Right lobe of liver (tissue), 6 donors: Measurements from ENCODE around the gene ADAM8. TPM values are rescaled to one million over a fixed set of nuclear protein-coding genes. Genes with fewer than 3 reads are reported as not detected.

Experiments
- ATAC-seq, 4 donors: fragments of 200-7000 bp; cut with Tn5 transposase; one replicate each; pipeline ENCODE4 v1.9.1; 2020; ENCODE audit warnings: mild to moderate bottlenecking in 4 of 4, moderate library complexity in 4 of 4
- DNase-seq, 3 donors: peaks; one replicate each; pipeline ENCODE4 v3.0.0-alpha.2; 2020
- H3K27ac ChIP-seq, 3 donors: fragments of 200-600 bp; one replicate each; pipeline ENCODE4 v1.8.0; 2022
- H3K27me3 ChIP-seq, 2 donors: fragments of 200-600 bp; one replicate each; pipeline ENCODE4 v1.8.0; 2022
- H3K36me3 ChIP-seq, 4 donors: fragments of 200-600 bp; sonication (generic) in 1 of 4; one replicate each; pipeline versions ENCODE4 v1.5.1 to v1.8.0; 2017 to 2022; ENCODE audit warnings: control low read depth in 1 of 4
- H3K4me1 ChIP-seq, 4 donors: fragments of 200-600 bp; sonication (generic) in 1 of 4; one replicate each; pipeline versions ENCODE4 v1.5.1 to v1.8.0; 2017 to 2022; ENCODE audit warnings: control low read depth in 1 of 4
- H3K4me3 ChIP-seq, 3 donors: fragments of 200-600 bp; one replicate each; pipeline ENCODE4 v1.8.0; 2022
- H3K9me3 ChIP-seq, 4 donors: fragments of 200-600 bp; sonication (generic) in 1 of 4; one replicate each; pipeline versions ENCODE4 v1.5.1 to v1.8.0; 2017 to 2022; ENCODE audit warnings: control low read depth in 1 of 4
- POLR2A ChIP-seq: fragments of 450-650 bp; IDR thresholded peaks from one replicate; pipeline ENCODE4 v1.6.1; 2017; ENCODE audit warnings: antibody characterized with exemption, mild to moderate bottlenecking
- WGBS: methylation state at CpG from one replicate; pipeline ENCODE4 v1.1.6; 2018; ENCODE audit warnings: low coverage, low lambda C conversion rate; ENCODE audit not compliant: insufficient coverage; ENCODE audit errors: missing lambda C conversion rate; 5-methylcytosine and 5-hydroxymethylcytosine counted together
- intact Hi-C, 2 donors: fragments of 100-400 bp; cut with DNase I; formaldehyde crosslinking; loops; one replicate each; pipeline versions ENCODE4 v1.11.2 to v1.14.1; 2022
- microRNA counts: library from miRNA; unstranded; fragments of <30 nt; microRNA quantifications from one replicate; lab custom pipeline; 2016
- microRNA-seq, 2 donors: library from miRNA; unstranded; fragments of <30 nt; microRNA quantifications; one replicate each; pipeline ENCODE4, GENCODE V29; 2019 to 2020
- total RNA-seq, 6 experiments: library from RNA; depleted of rRNA in 2 of 6; stranded (reverse); fragments of >200 nt in 2 of 6; fragmentation: NEBNext Ultra II Directional in 3 of 6; extraction: Animal tissue kit (Norgen Biotek cat#: 25700) in 3 of 6; gene quantifications; one replicate each; pipeline versions ENCODE4 v1.1.0 to v1.2.4, GENCODE V29; 2016 to 2023
- TF ChIP-seq, protein P1 (sequence below), 4 donors: fragments of 200-600 bp in 3 of 4; fragments of 450-650 bp in 1 of 4; IDR thresholded peaks; one replicate each; pipeline versions ENCODE4 v1.5.1 to v1.8.0; 2016 to 2022; ENCODE audit warnings: antibody characterized with exemption in 4 of 4, mild to moderate bottlenecking in 2 of 4
- donor health status: DM: no; HTN: yes; CAD: no.
- donor health status: DM: no; HTN: no; CAD: no.
- donor health status: DM: no; HTN: no; CAD: no.
- donor health status: DM: no; HTN: yes; CAD: no.
- donor health status: DM: no; HTN: yes; CAD: no.

The ADAM8 gene
- total RNA-seq, 6 experiments from 2014 or later = 2.6 to 8.8 (median 5.2) TPM

DNA sequence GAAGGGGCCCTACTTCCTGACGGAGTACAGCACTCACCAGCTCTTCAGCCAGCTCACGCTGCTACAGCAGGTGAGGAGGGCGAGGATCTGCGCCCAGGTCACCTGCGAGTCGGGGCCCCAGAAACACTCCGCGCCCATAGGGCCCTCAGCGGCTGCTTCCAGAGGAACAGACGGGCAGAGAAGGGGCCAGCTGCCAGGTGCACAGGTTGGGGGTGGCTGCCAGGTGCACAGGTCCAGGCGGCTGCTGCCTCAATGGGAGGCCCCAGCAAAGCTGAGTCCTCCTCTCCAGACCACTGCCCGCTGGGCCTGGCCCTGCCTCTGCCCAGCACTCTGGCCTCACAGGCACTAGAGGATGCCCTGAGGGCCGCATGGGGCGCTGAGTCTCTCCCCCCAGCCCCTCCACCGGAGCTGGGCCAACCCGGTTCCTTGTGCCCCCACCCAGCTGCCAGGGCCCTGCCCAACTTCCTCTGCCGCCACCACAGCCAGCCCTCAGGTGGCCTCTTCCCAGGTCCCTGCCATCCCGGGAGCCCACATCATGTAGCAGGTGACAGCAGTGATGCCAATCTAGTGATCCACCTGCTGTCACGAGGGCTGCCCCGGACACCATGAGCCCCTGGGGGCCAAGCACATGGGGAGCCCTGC lies 63.7 kb downstream of the ADAM8 start:
- no peak for DNase-seq

More for the DNA sequence above, 63.7 kb downstream of the ADAM8 start:
- no peaks in the 10 kb centered on the region for H3K27me3 ChIP-seq
- TF ChIP-seq POLR2A = no peak
- TF ChIP-seq, protein P1, sequence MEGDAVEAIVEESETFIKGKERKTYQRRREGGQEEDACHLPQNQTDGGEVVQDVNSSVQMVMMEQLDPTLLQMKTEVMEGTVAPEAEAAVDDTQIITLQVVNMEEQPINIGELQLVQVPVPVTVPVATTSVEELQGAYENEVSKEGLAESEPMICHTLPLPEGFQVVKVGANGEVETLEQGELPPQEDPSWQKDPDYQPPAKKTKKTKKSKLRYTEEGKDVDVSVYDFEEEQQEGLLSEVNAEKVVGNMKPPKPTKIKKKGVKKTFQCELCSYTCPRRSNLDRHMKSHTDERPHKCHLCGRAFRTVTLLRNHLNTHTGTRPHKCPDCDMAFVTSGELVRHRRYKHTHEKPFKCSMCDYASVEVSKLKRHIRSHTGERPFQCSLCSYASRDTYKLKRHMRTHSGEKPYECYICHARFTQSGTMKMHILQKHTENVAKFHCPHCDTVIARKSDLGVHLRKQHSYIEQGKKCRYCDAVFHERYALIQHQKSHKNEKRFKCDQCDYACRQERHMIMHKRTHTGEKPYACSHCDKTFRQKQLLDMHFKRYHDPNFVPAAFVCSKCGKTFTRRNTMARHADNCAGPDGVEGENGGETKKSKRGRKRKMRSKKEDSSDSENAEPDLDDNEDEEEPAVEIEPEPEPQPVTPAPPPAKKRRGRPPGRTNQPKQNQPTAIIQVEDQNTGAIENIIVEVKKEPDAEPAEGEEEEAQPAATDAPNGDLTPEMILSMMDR (IDR thresholded peaks at IDR 0.05) = no peak
- no peaks in the 10 kb centered on the region for H3K4me1 ChIP-seq
- no peak overlapping the region for H3K4me3 ChIP-seq
- no peaks in the 10 kb centered on the region for H3K9me3 ChIP-seq
- WGBS = 55% methylated on average over 4 of the region's 20 CpGs
- ATAC-seq = peak in 1 of 4 donors; percentile 6
- H3K27ac ChIP-seq = no peak overlapping the region
- intact Hi-C loops = no loop called here
- no peaks in the 10 kb centered on the region for H3K36me3 ChIP-seq

MicroRNAs encoded within 50 kb of the gene (microRNA counts, 767-probe panel; counts per million panel counts)
- 237 counts per million for microRNA hsa-miR-202-3p (lab: Ali Mortazavi, UCI)

Small RNA genes lying within 50 kb of the gene (microRNA-seq; reads per million reads assigned to microRNA genes)
- 0.29 to 0.64 reads per million in 2 donors for gene MIR202

Other genes with a start within 250 kb of the ADAM8 start
- under 1 TPM in 5 of 6 experiments, not detected in 1; 0.10 to 0.46 (median 0.16) TPM for gene ADGRA1, start 188.9 kb downstream of the ADAM8 start, total RNA-seq
- 10 to 100 TPM in 2 of 6 experiments, 1 to 10 TPM in 3, under 1 TPM in 1; 0.54 to 11.6 (median 8.2) TPM for gene KNDC1, start 116.6 kb downstream of the ADAM8 start, total RNA-seq
- gene UTF1, start 46.7 kb downstream of the ADAM8 start, total RNA-seq = not detected
- under 1 TPM; 0.09 to 0.38 (median 0.19) TPM for gene VENTX, start 39.0 kb downstream of the ADAM8 start, total RNA-seq
- 10 to 100 TPM; 19.6 to 30.0 (median 25.6) TPM for gene TUBGCP2, start 32.0 kb upstream of the ADAM8 start, total RNA-seq
- gene ZNF511, start 32.0 kb upstream of the ADAM8 start, total RNA-seq = 10 to 100 TPM; 17.4 to 30.2 (median 25.9) TPM
- gene CALY, start 60.0 kb upstream of the ADAM8 start, total RNA-seq = not detected
- gene PRAP1, start 70.5 kb upstream of the ADAM8 start, total RNA-seq = 100 to 1,000 TPM; 177 to 522 (median 298) TPM
- gene FUOM, start 81.2 kb upstream of the ADAM8 start, total RNA-seq = 100 to 1,000 TPM in 4 of 6 experiments, 10 to 100 TPM in 2; 76.1 to 158 (median 124) TPM
- 100 to 1,000 TPM; 293 to 780 (median 436) TPM for gene ECHS1, start 96.5 kb upstream of the ADAM8 start, total RNA-seq
- gene PAOX, start 102.4 kb upstream of the ADAM8 start, total RNA-seq = 10 to 100 TPM in 4 of 6 experiments, 1 to 10 TPM in 2; 9.4 to 15.9 (median 11.9) TPM
- gene MTG1, start 117.3 kb upstream of the ADAM8 start, total RNA-seq = 10 to 100 TPM; 25.1 to 45.7 (median 34.5) TPM
- gene SPRN, start 147.8 kb upstream of the ADAM8 start, total RNA-seq = 10 to 100 TPM in 2 of 6 experiments, under 1 TPM in 3, not detected in 1; 0.07 to 15.1 (median 0.11) TPM
- gene SCART1, start 177.1 kb upstream of the ADAM8 start, total RNA-seq = 1 to 10 TPM in 2 of 6 experiments, under 1 TPM in 4; 0.18 to 1.6 (median 0.33) TPM